CD4-positive, alpha-beta T cell treated with Interleukin-10 for 1 hour (primary cell): ENCODE data around the gene ARHGEF18.

Experiments
- DNase-seq: peaks from one replicate; pipeline ENCODE4 v3.0.0-alpha.2; 2020

The ARHGEF18 gene

DNA sequence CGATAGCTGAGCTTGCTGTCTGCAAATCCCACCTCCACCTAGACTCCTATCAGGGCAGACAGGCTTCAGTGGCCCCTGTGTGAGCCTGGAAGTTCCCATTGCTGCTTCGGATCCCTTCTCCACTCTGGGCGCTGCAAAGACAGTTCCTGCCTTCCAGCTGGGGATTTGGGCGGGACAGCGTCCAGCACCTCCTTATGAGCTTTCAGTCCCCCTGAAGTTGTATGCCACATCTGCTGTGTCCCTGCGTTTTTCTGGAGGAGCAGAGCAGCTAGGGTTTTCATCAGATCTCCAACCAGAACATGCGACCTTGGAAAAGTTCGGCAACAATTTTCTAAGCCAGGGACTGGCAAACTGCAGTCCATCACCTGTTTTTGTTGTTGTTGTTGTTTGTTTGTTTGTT, 38.0 kb downstream of the ARHGEF18 start:
- DNase-seq = no peak

DNA sequence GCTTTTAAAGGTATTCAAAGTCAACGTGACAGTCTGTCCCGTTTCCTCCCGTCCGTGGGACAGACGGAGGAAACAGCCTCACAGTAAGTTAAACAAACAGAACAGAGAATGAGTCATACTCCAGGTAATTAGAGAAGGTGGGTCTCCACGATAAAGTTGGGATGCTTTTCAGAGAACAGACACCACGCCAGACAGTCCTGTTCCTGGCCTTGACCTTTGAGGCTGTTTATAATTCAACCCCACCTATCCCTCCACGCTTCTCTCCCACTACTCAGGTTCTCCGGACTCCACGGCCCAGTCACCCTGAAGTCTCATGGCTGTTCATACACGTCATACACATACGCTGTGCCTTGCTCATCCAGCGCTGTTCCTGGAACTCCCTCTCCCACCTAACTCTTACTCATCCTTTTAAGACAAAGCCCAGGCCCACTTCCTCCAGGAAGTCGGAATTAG, 42.5 kb downstream of the ARHGEF18 start:
- no peak for DNase-seq

DNA sequence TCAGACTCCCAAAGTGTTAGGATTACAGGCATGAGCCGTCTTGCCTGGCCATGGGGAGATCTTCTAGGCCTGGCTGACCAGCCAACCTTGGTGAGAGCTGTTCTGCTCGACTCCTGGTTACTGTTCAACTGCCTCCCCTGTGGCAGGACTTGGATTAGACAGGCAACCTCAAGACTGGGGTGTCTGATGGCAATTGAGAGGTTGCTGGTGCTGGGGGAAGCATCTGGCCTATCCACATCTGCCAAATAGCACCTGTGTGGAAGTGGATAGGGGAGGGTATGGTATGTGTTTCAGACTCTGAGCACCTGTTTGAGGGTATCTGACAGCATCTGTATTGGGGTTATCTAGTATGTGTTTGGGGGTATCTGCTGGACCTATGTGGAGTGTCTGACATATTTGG, 44.7 kb downstream of the ARHGEF18 start:
- DNase-seq = no peak

DNA sequence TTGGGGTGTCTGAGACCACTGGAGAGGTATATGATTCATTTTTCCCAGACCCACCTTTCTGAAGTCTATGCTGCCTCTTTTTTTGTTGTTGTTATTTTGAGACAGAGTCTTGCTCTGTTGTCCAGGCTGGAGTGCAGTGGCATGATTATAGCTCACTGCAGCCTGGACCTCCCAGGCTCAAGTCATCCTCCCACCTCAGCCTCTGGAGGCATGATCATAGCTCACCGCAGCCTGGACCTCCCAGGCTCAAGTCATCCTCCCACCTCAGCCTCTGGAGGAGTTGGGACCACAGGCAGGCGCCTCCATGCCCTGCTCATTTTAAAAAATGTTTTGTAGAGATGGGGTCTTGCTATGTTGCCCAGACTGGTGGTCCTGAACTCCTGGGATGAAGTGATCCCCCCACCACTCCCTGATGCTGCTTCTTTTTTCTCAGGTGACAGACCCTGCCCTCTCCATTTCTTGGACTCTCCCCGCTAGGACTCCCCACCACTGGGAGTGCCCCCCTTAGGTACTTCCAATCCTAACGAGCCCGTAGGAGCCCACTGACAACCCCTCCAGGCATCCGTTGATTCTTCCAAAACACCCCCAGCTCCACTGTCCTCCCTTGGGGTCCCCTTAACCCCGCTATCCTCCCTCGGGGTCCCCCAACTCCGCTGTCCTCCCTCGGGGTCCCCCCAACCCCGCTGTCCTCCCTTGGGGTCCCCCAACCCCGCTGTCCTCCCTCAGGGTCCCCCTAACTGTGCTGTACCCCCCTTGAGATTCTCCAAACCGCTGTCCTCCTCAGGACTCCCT, 45.4 kb downstream of the ARHGEF18 start:
- DNase-seq = no peak

DNA sequence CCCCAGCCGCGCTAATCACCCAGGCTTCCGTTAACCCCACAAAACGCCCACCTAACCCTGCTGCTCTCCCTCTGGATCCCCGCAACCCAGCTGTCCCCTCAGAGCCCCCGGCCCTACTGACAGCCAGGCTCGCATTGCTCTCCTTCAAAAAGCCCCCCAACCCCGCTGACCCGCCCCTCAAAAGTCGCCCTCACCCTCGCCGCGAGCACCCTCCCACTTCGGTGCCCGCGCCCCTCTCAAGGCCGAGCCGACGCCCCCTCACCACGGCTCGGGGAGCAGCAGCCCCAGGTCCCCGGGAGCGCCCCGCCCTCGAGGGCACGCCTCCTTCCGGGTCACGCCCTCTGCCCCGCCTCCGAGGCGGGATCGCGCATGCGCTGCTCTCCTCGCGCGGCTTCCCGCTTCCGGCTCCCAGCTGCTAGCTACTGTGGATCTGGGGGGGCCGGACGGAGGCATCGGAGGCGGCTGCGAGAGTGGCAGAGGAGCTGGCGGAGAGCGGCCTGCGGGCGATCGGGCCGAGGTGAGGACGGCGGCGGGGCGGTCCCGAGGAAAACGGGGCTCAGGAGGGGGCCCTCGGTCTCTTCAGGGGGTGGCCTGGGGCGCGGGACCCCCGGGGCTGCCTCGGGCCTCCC, 46.1 kb downstream of the ARHGEF18 start:
- peak; percentile 92 for DNase-seq

DNA sequence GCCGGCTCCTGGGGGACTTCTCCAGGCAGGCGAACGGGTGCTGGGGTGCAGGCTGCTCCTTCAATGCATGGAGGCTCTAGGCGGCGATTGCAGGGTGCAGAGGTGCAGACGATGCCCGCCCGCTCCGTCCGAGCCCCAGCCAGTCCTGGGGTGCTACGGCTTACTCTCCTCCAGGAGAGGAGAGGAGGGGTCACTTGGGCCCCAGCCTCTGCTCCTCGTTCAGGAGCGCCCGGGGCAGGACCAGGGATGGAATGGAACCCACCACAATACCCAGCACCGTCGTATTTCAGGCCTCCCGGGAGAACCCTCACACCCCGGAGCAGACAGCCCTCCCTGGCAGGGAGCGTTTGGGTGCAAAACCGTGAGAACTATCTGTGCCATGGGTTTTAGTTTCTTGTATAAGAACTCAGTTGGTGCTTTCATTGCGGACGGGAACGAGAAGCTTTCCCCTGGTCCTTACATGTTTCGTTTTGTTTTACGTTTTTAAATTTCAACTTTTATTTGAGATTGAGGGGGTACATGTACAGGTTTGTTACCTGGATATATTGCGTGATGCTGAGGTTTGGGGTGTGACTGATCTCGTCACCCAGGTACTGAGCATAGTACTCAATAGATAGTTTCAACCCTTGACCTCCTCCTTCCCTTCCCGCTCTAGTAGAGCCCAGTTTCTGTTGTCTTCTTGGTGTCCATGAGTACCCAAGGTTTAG, 46.8 kb downstream of the ARHGEF18 start:
- DNase-seq = no peak

DNA sequence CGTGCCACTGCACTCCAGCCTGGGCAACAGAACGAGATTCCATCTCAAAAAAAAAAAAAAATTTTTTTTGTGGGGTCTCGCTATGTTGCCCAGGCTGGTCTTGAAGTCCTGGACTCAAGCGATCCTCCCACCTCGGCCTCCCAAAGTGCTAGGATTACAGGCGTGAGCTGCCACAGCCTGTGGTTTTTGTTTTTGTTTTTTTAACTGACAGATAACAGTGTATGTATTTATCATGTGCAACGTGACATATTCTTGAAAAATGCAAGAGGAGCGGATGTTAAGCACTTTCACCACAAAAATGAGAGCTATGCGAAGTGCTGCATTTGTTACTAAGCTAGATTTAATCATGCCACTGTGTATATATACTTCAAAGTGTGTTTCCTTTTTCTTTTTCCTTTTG, 49.0 kb downstream of the ARHGEF18 start:
- no peak for DNase-seq
